ENCODE results near the gene CXADR.

DNA sequence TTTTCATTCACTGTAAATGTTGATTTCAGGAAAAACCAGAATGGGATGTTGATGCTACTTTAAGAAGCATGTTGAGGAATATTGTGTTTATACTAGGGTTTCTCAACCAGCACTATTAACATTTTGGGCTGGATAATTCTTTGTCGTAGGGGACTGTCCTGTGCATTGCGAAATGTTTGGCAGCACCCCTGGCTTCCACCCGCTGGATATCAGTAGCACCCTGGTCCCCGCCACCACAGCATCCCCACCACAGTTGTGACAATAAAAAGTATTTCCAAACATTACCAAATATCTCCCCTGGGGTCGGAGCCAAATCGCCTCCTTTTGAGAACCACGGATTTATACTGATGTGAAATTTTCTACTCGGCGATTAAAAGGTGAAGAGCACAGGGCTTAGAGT, 57.9 kb downstream of the CXADR start:
- TF ChIP-seq, protein P1, sequence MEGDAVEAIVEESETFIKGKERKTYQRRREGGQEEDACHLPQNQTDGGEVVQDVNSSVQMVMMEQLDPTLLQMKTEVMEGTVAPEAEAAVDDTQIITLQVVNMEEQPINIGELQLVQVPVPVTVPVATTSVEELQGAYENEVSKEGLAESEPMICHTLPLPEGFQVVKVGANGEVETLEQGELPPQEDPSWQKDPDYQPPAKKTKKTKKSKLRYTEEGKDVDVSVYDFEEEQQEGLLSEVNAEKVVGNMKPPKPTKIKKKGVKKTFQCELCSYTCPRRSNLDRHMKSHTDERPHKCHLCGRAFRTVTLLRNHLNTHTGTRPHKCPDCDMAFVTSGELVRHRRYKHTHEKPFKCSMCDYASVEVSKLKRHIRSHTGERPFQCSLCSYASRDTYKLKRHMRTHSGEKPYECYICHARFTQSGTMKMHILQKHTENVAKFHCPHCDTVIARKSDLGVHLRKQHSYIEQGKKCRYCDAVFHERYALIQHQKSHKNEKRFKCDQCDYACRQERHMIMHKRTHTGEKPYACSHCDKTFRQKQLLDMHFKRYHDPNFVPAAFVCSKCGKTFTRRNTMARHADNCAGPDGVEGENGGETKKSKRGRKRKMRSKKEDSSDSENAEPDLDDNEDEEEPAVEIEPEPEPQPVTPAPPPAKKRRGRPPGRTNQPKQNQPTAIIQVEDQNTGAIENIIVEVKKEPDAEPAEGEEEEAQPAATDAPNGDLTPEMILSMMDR (IDR thresholded peaks at IDR 0.05) = no peak
- TF ChIP-seq POLR2AphosphoS5 (IDR thresholded peaks at IDR 0.05) (no peak), POLR2A (IDR thresholded peaks at IDR 0.05) (no peak), EP300 (IDR thresholded peaks at IDR 0.05) (no peak)

Measured in suprapubic skin (tissue), 4 donors.